Endothelial cell (in vitro differentiated cells): ENCODE measurements around the gene DAAM1. TPM values are rescaled to one million over a fixed set of nuclear protein-coding genes. Genes with fewer than 3 reads are reported as not detected.

Source experiments
- DNase-seq: peaks from one replicate; pipeline ENCODE4 v3.0.0; 2021; ENCODE audit warnings: low spot score
- H3K27ac Mint-ChIP-seq: one replicate; pipeline ENCODE4 v1.8.0; 2021; ENCODE audit warnings: mixed read lengths, inconsistent platforms; ENCODE audit not compliant: unreplicated experiment
- H3K27me3 Mint-ChIP-seq: one replicate; pipeline ENCODE4 v1.8.0; 2021; ENCODE audit warnings: mild to moderate bottlenecking, moderate library complexity, mixed read lengths, inconsistent platforms; ENCODE audit not compliant: unreplicated experiment
- H3K36me3 Mint-ChIP-seq: one replicate; pipeline ENCODE4 v1.8.0; 2021; ENCODE audit warnings: mild to moderate bottlenecking, low read depth, mixed read lengths, inconsistent platforms; ENCODE audit not compliant: unreplicated experiment
- H3K4me1 Mint-ChIP-seq: one replicate; pipeline ENCODE4 v1.8.0; 2021; ENCODE audit warnings: mild to moderate bottlenecking, mixed read lengths, inconsistent platforms; ENCODE audit not compliant: unreplicated experiment
- H3K4me3 Mint-ChIP-seq: one replicate; pipeline ENCODE4 v1.8.0; 2021; ENCODE audit warnings: mild to moderate bottlenecking, mixed read lengths, inconsistent platforms; ENCODE audit not compliant: unreplicated experiment
- H3K9me3 Mint-ChIP-seq: one replicate; pipeline ENCODE4 v1.8.0; 2021; ENCODE audit warnings: mixed read lengths, inconsistent platforms; ENCODE audit not compliant: unreplicated experiment
- CTCF ChIP-seq: fragments of 200-600 bp; sonication (generic); IDR thresholded peaks from one replicate; pipeline ENCODE4 v1.5.0; 2021; ENCODE audit warnings: antibody characterized with exemption; ENCODE audit not compliant: unreplicated experiment
- total RNA-seq: library from RNA; stranded (reverse); fragmentation: NEBNext Ultra II Directional; extraction: Animal tissue kit (Norgen Biotek cat#: 25700); gene quantifications from one replicate; pipeline ENCODE4 v1.2.1, GENCODE V29; 2021; ENCODE audit not compliant: unreplicated experiment

Gene DAAM1
- total RNA-seq, 1 donor from 2014 or later, result 103 TPM

- DNase-seq, result no peak
- no peaks in the 10 kb centered on the region for H3K9me3 Mint-ChIP-seq
- peaks cover 15% of the 10 kb centered on the region for H3K4me1 Mint-ChIP-seq
- H3K4me3 Mint-ChIP-seq, result no peak overlapping the region
- TF ChIP-seq CTCF, result no peak
- H3K27me3 Mint-ChIP-seq, result no peaks in the 10 kb centered on the region
- H3K27ac Mint-ChIP-seq, result no peak overlapping the region
- no peaks in the 10 kb centered on the region for H3K36me3 Mint-ChIP-seq
These were observed 114.7 kb downstream of the DAAM1 start for GRCh38 chr14:59303216-59303615.

GRCh38 chr14:59305231-59305630 is 116.8 kb downstream of the DAAM1 start:
- no peak overlapping the region for H3K27ac Mint-ChIP-seq
- no peaks in the 10 kb centered on the region for H3K27me3 Mint-ChIP-seq
- H3K36me3 Mint-ChIP-seq, result no peaks in the 10 kb centered on the region
- no peaks in the 10 kb centered on the region for H3K9me3 Mint-ChIP-seq
- peaks cover 15% of the 10 kb centered on the region for H3K4me1 Mint-ChIP-seq
- H3K4me3 Mint-ChIP-seq, result no peak overlapping the region
- TF ChIP-seq CTCF, result no peak
- DNase-seq, result no peak

GRCh38 chr14:59305836-59306555 is 117.5 kb downstream of the DAAM1 start:
- Mint-ChIP-seq H3K27ac (no peak overlapping the region), H3K9me3 (no peaks in the 10 kb centered on the region), H3K27me3 (no peaks in the 10 kb centered on the region), H3K4me1 (peaks cover 15% of the 10 kb centered on the region), H3K36me3 (no peaks in the 10 kb centered on the region), H3K4me3 (no peak overlapping the region)
- no peak for TF ChIP-seq CTCF
- no peak for DNase-seq

GRCh38 chr14:59306775-59307174 is 118.3 kb downstream of the DAAM1 start:
- DNase-seq, result no peak
- H3K4me3 Mint-ChIP-seq, result no peak overlapping the region
- H3K27me3 Mint-ChIP-seq, result no peaks in the 10 kb centered on the region
- no peaks in the 10 kb centered on the region for H3K9me3 Mint-ChIP-seq
- TF ChIP-seq CTCF, result no peak
- no peak overlapping the region for H3K27ac Mint-ChIP-seq
- no peaks in the 10 kb centered on the region for H3K36me3 Mint-ChIP-seq
- peaks cover 12% of the 10 kb centered on the region for H3K4me1 Mint-ChIP-seq

GRCh38 chr14:59308086-59308485 is 119.6 kb downstream of the DAAM1 start:
- Mint-ChIP-seq H3K36me3 (no peaks in the 10 kb centered on the region), H3K9me3 (no peaks in the 10 kb centered on the region), H3K4me1 (peaks cover 12% of the 10 kb centered on the region), H3K27ac (no peak overlapping the region), H3K27me3 (no peaks in the 10 kb centered on the region), H3K4me3 (no peak overlapping the region)
- TF ChIP-seq CTCF, result no peak
- no peak for DNase-seq
